ENCODE data around the gene CSNK1A1. TPM values are rescaled to one million over a fixed set of nuclear protein-coding genes. Genes with fewer than 3 reads are reported as not detected.
"Not testable (repeated sequence)": the region's sequence is repeated elsewhere in the genome, so short reads cannot be mapped to it uniquely, and the experiment has no call there.

Gene CSNK1A1
- total RNA-seq, 2 donors from 2014 or later, result 198 to 214 TPM

GRCh38 chr5:149567226-149567625 is 16.0 kb upstream of the CSNK1A1 start:
- Histone ChIP-seq H3K4me1 (ENCODE audit: control insufficient read depth, insufficient read depth, low read length) (no peaks in the 10 kb centered on the region), H3K36me3 (ENCODE audit: control insufficient read depth, insufficient read depth, low read length) (no peaks in the 10 kb centered on the region), H3K9me3 (ENCODE audit: control insufficient read depth, low read length) (no peaks in the 10 kb centered on the region), H3K27me3 (ENCODE audit: control insufficient read depth, insufficient read depth, low read length, poor library complexity, severe bottlenecking) (no peaks in the 10 kb centered on the region), H3K27ac (ENCODE audit: low read depth, low read length) (no peak overlapping the region), H3K9ac (ENCODE audit: extremely low read depth, low read length, poor library complexity, severe bottlenecking) (no peak overlapping the region), H3K4me3 (ENCODE audit: low read length) (no peak overlapping the region)
- Mint-ChIP-seq H3K36me3 (ENCODE audit: low read depth) (no peaks in the 10 kb centered on the region), H3K4me1 (peaks cover 7% of the 10 kb centered on the region), H3K4me3 (no peak overlapping the region), H3K27ac (no peak overlapping the region), H3K27me3 (ENCODE audit: insufficient read depth) (no peaks in the 10 kb centered on the region), H3K9me3 (no peaks in the 10 kb centered on the region)
- TF ChIP-seq CTCF (conservative IDR thresholded peaks at IDR 0.05), result no peak
- DNase-seq, result no peak
- WGBS, 2 experiments (ENCODE audit: insufficient coverage in 1 of 2, insufficient read length in 1 of 2), result no CpG with 5 or more reads among the region's 1 CpG

GRCh38 chr5:149564542-149565140 is 13.4 kb upstream of the CSNK1A1 start:
- H3K27me3 ChIP-seq (ENCODE audit: control insufficient read depth, insufficient read depth, low read length, poor library complexity, severe bottlenecking); H3K4me3 ChIP-seq (ENCODE audit: low read length); H3K27ac ChIP-seq (ENCODE audit: low read depth, low read length); H3K4me1 ChIP-seq (ENCODE audit: control insufficient read depth, insufficient read depth, low read length); H3K9me3 ChIP-seq (ENCODE audit: control insufficient read depth, low read length); H3K27me3 Mint-ChIP-seq (ENCODE audit: insufficient read depth); H3K9me3 Mint-ChIP-seq; H3K4me3 Mint-ChIP-seq; H3K36me3 Mint-ChIP-seq (ENCODE audit: low read depth); H3K9ac ChIP-seq (ENCODE audit: extremely low read depth, low read length, poor library complexity, severe bottlenecking); H3K36me3 ChIP-seq (ENCODE audit: control insufficient read depth, insufficient read depth, low read length): not testable (repeated sequence)
- peak; percentile 65 for DNase-seq
- 62 to 65% methylated on average over 15 of the region's 15 CpGs for WGBS, 2 experiments (ENCODE audit: insufficient coverage in 1 of 2, insufficient read length in 1 of 2)
- H3K27ac Mint-ChIP-seq, result peak overlapping the region; percentile 90
- TF ChIP-seq CTCF (conservative IDR thresholded peaks at IDR 0.05), result peak; percentile 80
- peaks cover 15% of the 10 kb centered on the region for H3K4me1 Mint-ChIP-seq

- Histone ChIP-seq H3K9ac (ENCODE audit: extremely low read depth, low read length, poor library complexity, severe bottlenecking) (no peak overlapping the region), H3K4me1 (ENCODE audit: control insufficient read depth, insufficient read depth, low read length) (no peaks in the 10 kb centered on the region), H3K27me3 (ENCODE audit: control insufficient read depth, insufficient read depth, low read length, poor library complexity, severe bottlenecking) (no peaks in the 10 kb centered on the region), H3K4me3 (ENCODE audit: low read length) (no peak overlapping the region), H3K27ac (ENCODE audit: low read depth, low read length) (peak overlapping the region; percentile 9), H3K36me3 (ENCODE audit: control insufficient read depth, insufficient read depth, low read length) (no peaks in the 10 kb centered on the region), H3K9me3 (ENCODE audit: control insufficient read depth, low read length) (no peaks in the 10 kb centered on the region)
- peaks cover 15% of the 10 kb centered on the region for H3K4me1 Mint-ChIP-seq
- DNase-seq, result no peak
- H3K27me3 Mint-ChIP-seq (ENCODE audit: insufficient read depth), result no peaks in the 10 kb centered on the region
- TF ChIP-seq CTCF (conservative IDR thresholded peaks at IDR 0.05), result no peak
- no peaks in the 10 kb centered on the region for H3K9me3 Mint-ChIP-seq
- peak overlapping the region; percentile 52 for H3K27ac Mint-ChIP-seq
- no peaks in the 10 kb centered on the region for H3K36me3 Mint-ChIP-seq (ENCODE audit: low read depth)
- WGBS, 2 experiments (ENCODE audit: insufficient coverage in 1 of 2, insufficient read length in 1 of 2), result 88% methylated on average over 2 of the region's 2 CpGs; no CpG with 5 or more reads in 1 of the 2 experiments
- H3K4me3 Mint-ChIP-seq, result no peak overlapping the region
Measured at GRCh38 chr5:149563466-149563865, 12.2 kb upstream of the CSNK1A1 start.
